ENCODE measurements around the gene FGFRL1.

Gene FGFRL1

GRCh38 chr4:1012034-1012739 is 761 bp downstream of the FGFRL1 start:
- Histone ChIP-seq H2AFZ (ENCODE audit: low read length) (no peak overlapping the region), H4K20me1 (ENCODE audit: insufficient read depth, low read length) (no peaks in the 10 kb centered on the region)

GRCh38 chr4:1013225-1014073 is 2.0 kb downstream of the FGFRL1 start:
- no peaks in the 10 kb centered on the region for H3F3A ChIP-seq (ENCODE audit: insufficient read depth, low read length)
- no peaks in the 10 kb centered on the region for H3K36me3 ChIP-seq (ENCODE audit: insufficient read depth, low read length)
- H4K20me1 ChIP-seq (ENCODE audit: insufficient read depth, low read length): no peaks in the 10 kb centered on the region
- no peak overlapping the region for H3K9ac ChIP-seq (ENCODE audit: low read length)
- H3K9me3 ChIP-seq (ENCODE audit: low read length): no peaks in the 10 kb centered on the region
- no peak overlapping the region for H2AFZ ChIP-seq (ENCODE audit: low read length)
- TF ChIP-seq EZH2 (IDR thresholded peaks at IDR 0.05; ENCODE audit: borderline replicate concordance, low read length) (no peak), CTCF (IDR thresholded peaks at IDR 0.05; ENCODE audit: low read length) (no peak)
- H3K9me2 ChIP-seq (ENCODE audit: low read depth, low read length): no peaks in the 10 kb centered on the region
- no peaks in the 10 kb centered on the region for H3K79me2 ChIP-seq (ENCODE audit: insufficient read depth, low read length)
- H3K27ac ChIP-seq (ENCODE audit: low read depth, low read length, poor library complexity, severe bottlenecking): no peak overlapping the region
- peaks cover 12% of the 10 kb centered on the region for H3K4me1 ChIP-seq (ENCODE audit: insufficient read depth, low read length, severe bottlenecking)
- H3K4me2 ChIP-seq (ENCODE audit: low read length): no peak overlapping the region
- H3K4me3 ChIP-seq (ENCODE audit: low read depth, low read length, poor library complexity, severe bottlenecking): no peak overlapping the region
- no peaks in the 10 kb centered on the region for H3K27me3 ChIP-seq (ENCODE audit: insufficient read depth, low read length)

More at GRCh38 chr4:1012034-1012739, 761 bp downstream of the FGFRL1 start:
- Histone ChIP-seq H3K36me3 (ENCODE audit: insufficient read depth, low read length) (no peaks in the 10 kb centered on the region), H3K9ac (ENCODE audit: low read length) (no peak overlapping the region; the same call in 1 of the 2 replicates), H3K4me3 (ENCODE audit: low read depth, low read length, poor library complexity, severe bottlenecking) (peak overlapping the region; percentile 58), H3K9me3 (ENCODE audit: low read length) (no peaks in the 10 kb centered on the region), H3K9me2 (ENCODE audit: low read depth, low read length) (no peaks in the 10 kb centered on the region), H3F3A (ENCODE audit: insufficient read depth, low read length) (no peaks in the 10 kb centered on the region), H3K27me3 (ENCODE audit: insufficient read depth, low read length) (no peaks in the 10 kb centered on the region), H3K79me2 (ENCODE audit: insufficient read depth, low read length) (no peaks in the 10 kb centered on the region), H3K4me1 (ENCODE audit: insufficient read depth, low read length, severe bottlenecking) (peaks cover 12% of the 10 kb centered on the region), H3K27ac (ENCODE audit: low read depth, low read length, poor library complexity, severe bottlenecking) (no peak overlapping the region), H3K4me2 (ENCODE audit: low read length) (peak overlapping the region; percentile 68)
- TF ChIP-seq EZH2 (IDR thresholded peaks at IDR 0.05; ENCODE audit: borderline replicate concordance, low read length) (no peak), CTCF (IDR thresholded peaks at IDR 0.05; ENCODE audit: low read length) (no peak)

- no peaks in the 10 kb centered on the region for H3K36me3 ChIP-seq (ENCODE audit: insufficient read depth, low read length)
- H3K9me3 ChIP-seq (ENCODE audit: low read length): no peaks in the 10 kb centered on the region
- H3K27me3 ChIP-seq (ENCODE audit: insufficient read depth, low read length): no peaks in the 10 kb centered on the region
- H3K9ac ChIP-seq (ENCODE audit: low read length): no peak overlapping the region
- no peak for TF ChIP-seq CTCF (IDR thresholded peaks at IDR 0.05; ENCODE audit: low read length)
- no peak overlapping the region for H3K27ac ChIP-seq (ENCODE audit: low read depth, low read length, poor library complexity, severe bottlenecking)
- no peak overlapping the region for H2AFZ ChIP-seq (ENCODE audit: low read length)
- H3K9me2 ChIP-seq (ENCODE audit: low read depth, low read length): no peaks in the 10 kb centered on the region
- H4K20me1 ChIP-seq (ENCODE audit: insufficient read depth, low read length): no peaks in the 10 kb centered on the region
- H3K4me3 ChIP-seq (ENCODE audit: low read depth, low read length, poor library complexity, severe bottlenecking): no peak overlapping the region
- H3K4me1 ChIP-seq (ENCODE audit: insufficient read depth, low read length, severe bottlenecking): peaks cover 6% of the 10 kb centered on the region
- H3K4me2 ChIP-seq (ENCODE audit: low read length): no peak overlapping the region
- H3F3A ChIP-seq (ENCODE audit: insufficient read depth, low read length): no peaks in the 10 kb centered on the region
- no peaks in the 10 kb centered on the region for H3K79me2 ChIP-seq (ENCODE audit: insufficient read depth, low read length)
Observed at GRCh38 chr4:1014291-1015167, 3.1 kb downstream of the FGFRL1 start.

Data from OCI-LY1 (cell line).